Esophagus squamous epithelium (tissue), 5 donors: ENCODE results near the gene C1orf21. TPM values are rescaled to one million over a fixed set of nuclear protein-coding genes. Genes with fewer than 3 reads are reported as not detected.

Source experiments
- DNase-seq: peaks from one replicate; lab custom pipeline; 2025; lab: John Stamatoyannopoulos, UW
- H3K27ac ChIP-seq, 4 donors: fragments of 200-600 bp; sonication (generic); one replicate each; pipeline ENCODE4 v1.5.1; 2016 to 2019; ENCODE audit warnings: mild to moderate bottlenecking in 1 of 4
- H3K27me3 ChIP-seq, 4 donors: fragments of 200-600 bp; sonication (generic); 1 replicate in 3 of 4; 2 replicates in 1 of 4; pipeline versions ENCODE4 v1.5.1 to v1.6.0; 2017 to 2021; ENCODE audit warnings: antibody characterized with exemption in 1 of 4
- H3K36me3 ChIP-seq, 3 donors: fragments of 200-600 bp; sonication (generic); one replicate each; pipeline ENCODE4 v1.5.1; 2016 to 2019
- H3K4me1 ChIP-seq, 3 donors: fragments of 200-600 bp; sonication (generic); one replicate each; pipeline ENCODE4 v1.5.1; 2017 to 2019
- H3K4me3 ChIP-seq, 4 donors: fragments of 200-600 bp; sonication (generic); 1 replicate in 3 of 4; 2 replicates in 1 of 4; pipeline ENCODE4 v1.5.1; 2016 to 2019; ENCODE audit warnings: mild to moderate bottlenecking in 2 of 4, moderate library complexity in 1 of 4
- H3K9me3 ChIP-seq, 3 donors: fragments of 200-600 bp; sonication (generic); one replicate each; pipeline ENCODE4 v1.5.1; 2016 to 2019
- POLR2A ChIP-seq, 4 donors: fragments of 450-650 bp; IDR thresholded peaks; one replicate each; pipeline ENCODE4 v1.6.1; 2017; ENCODE audit warnings: antibody characterized with exemption in 4 of 4, mild to moderate bottlenecking in 4 of 4, moderate library complexity in 3 of 4
- WGBS, 2 donors: methylation state at CpG; one replicate each; pipeline ENCODE4 v1.1.5; 2018; 5-methylcytosine and 5-hydroxymethylcytosine counted together
- intact Hi-C: fragments of 100-400 bp; cut with DNase I; formaldehyde crosslinking; loops from one replicate; pipeline ENCODE4 v1.15.0; 2022
- total RNA-seq, 4 donors: library from RNA; depleted of rRNA; stranded (reverse); fragments of >200 nt; gene quantifications; one replicate each; pipeline ENCODE4 v1.1.0, GENCODE V29; 2016
- TF ChIP-seq, protein P1 (sequence below), 6 experiments: fragments of 450-650 bp in 4 of 6; fragments of 200-600 bp in 2 of 6; sonication (generic) in 2 of 6; IDR thresholded peaks; one replicate each; pipeline ENCODE4 v1.5.1; 2016 to 2019; ENCODE audit warnings: antibody characterized with exemption in 6 of 6, mild to moderate bottlenecking in 4 of 6, moderate library complexity in 4 of 6
- donor health status: DM: yes; HTN: yes; CAD: no.

The C1orf21 gene
- total RNA-seq, 4 donors from 2014 or later = 14.6 to 55.7 (median 36.2) TPM

DNA sequence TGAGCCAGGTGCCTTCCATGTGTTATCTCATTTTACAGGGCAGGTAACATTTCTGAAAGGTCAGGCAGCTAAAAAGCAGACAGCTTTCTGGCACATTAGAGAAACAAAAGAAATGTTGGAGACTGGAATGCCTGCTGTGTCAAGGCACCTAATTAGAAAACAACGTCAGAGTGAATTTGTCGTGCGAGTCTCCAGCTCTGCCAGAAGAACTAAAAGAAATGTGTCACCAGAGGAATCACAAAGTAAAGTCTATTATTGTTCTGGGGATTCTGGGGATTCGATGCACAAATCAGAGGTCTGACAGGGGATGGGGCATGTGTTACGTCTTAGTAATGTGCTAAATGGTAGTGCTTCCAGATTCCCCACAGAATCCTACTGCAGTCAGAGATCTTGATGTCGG, 278.5 kb downstream of the C1orf21 start:
- 80 to 82% methylated on average over 6 of the region's 6 CpGs for WGBS, 2 donors
- intact Hi-C loops = loop anchor here (10.0 kb wide), 1 partner anchor 591 kb away; no protein-coding TSS in a partner anchor
- Histone ChIP-seq H3K27ac (no peak overlapping the region), H3K36me3 (no peaks in the 10 kb centered on the region), H3K4me1 (peaks cover 6 to 14% (median 7%) of the 10 kb centered on the region in 3 donors), H3K4me3 (no peak overlapping the region), H3K9me3 (no peaks in the 10 kb centered on the region), H3K27me3 (peaks cover 0 to 9% (median 0%) of the 10 kb centered on the region in 4 donors)
- no peak for DNase-seq
- TF ChIP-seq, protein P1, sequence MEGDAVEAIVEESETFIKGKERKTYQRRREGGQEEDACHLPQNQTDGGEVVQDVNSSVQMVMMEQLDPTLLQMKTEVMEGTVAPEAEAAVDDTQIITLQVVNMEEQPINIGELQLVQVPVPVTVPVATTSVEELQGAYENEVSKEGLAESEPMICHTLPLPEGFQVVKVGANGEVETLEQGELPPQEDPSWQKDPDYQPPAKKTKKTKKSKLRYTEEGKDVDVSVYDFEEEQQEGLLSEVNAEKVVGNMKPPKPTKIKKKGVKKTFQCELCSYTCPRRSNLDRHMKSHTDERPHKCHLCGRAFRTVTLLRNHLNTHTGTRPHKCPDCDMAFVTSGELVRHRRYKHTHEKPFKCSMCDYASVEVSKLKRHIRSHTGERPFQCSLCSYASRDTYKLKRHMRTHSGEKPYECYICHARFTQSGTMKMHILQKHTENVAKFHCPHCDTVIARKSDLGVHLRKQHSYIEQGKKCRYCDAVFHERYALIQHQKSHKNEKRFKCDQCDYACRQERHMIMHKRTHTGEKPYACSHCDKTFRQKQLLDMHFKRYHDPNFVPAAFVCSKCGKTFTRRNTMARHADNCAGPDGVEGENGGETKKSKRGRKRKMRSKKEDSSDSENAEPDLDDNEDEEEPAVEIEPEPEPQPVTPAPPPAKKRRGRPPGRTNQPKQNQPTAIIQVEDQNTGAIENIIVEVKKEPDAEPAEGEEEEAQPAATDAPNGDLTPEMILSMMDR (IDR thresholded peaks at IDR 0.05) = no peak
- no peak for TF ChIP-seq POLR2A (IDR thresholded peaks at IDR 0.05)

- Histone ChIP-seq H3K4me1 (peaks cover 1 to 4% (median 4%) of the 10 kb centered on the region in 3 donors), H3K9me3 (no peaks in the 10 kb centered on the region), H3K27me3 (peaks cover 0 to 13% (median 0%) of the 10 kb centered on the region in 4 donors), H3K4me3 (no peak overlapping the region), H3K27ac (no peak overlapping the region), H3K36me3 (no peaks in the 10 kb centered on the region)
- intact Hi-C loops = loop anchor here (10.0 kb wide), 1 partner anchor 595 kb away; no protein-coding TSS in a partner anchor
- 59 to 78% methylated on average over 1 of the region's 1 CpG for WGBS, 2 donors
- no peak for TF ChIP-seq POLR2A (IDR thresholded peaks at IDR 0.05)
- TF ChIP-seq, protein P1 (IDR thresholded peaks at IDR 0.05) = no peak
- no peak for DNase-seq
These were observed 282.6 kb downstream of the C1orf21 start for GRCh38 chr1:184669391-184669790.

- TF ChIP-seq POLR2A (IDR thresholded peaks at IDR 0.05) = no peak
- TF ChIP-seq, protein P1 (IDR thresholded peaks at IDR 0.05) = no peak
- intact Hi-C loops = no loop called here
- DNase-seq = no peak
- H3K27ac ChIP-seq = no peak overlapping the region
- 63% methylated on average over 9 of the region's 9 CpGs for WGBS, 2 donors
- H3K9me3 ChIP-seq = no peaks in the 10 kb centered on the region
- H3K4me3 ChIP-seq = no peak overlapping the region
- no peaks in the 10 kb centered on the region for H3K36me3 ChIP-seq
- no peaks in the 10 kb centered on the region for H3K4me1 ChIP-seq
- peaks cover 0 to 8% (median 0%) of the 10 kb centered on the region in 4 donors for H3K27me3 ChIP-seq
These were observed 285.3 kb downstream of the C1orf21 start for GRCh38 chr1:184672013-184672726.

- DNase-seq = no peak
- intact Hi-C loops = no loop called here
- Histone ChIP-seq H3K4me1 (no peaks in the 10 kb centered on the region), H3K36me3 (no peaks in the 10 kb centered on the region), H3K27me3 (peaks cover 0 to 8% (median 0%) of the 10 kb centered on the region in 4 donors), H3K27ac (no peak overlapping the region), H3K9me3 (no peaks in the 10 kb centered on the region), H3K4me3 (no peak overlapping the region)
- no peak for TF ChIP-seq POLR2A (IDR thresholded peaks at IDR 0.05)
- TF ChIP-seq, protein P1 (IDR thresholded peaks at IDR 0.05) = no peak
- WGBS, 2 donors = 80 to 84% methylated on average over 9 of the region's 9 CpGs
These were observed 286.5 kb downstream of the C1orf21 start for GRCh38 chr1:184673305-184673704.

GRCh38 chr1:184677344-184677743, 290.5 kb downstream of the C1orf21 start:
- no peaks in the 10 kb centered on the region for H3K27me3 ChIP-seq
- no peaks in the 10 kb centered on the region for H3K4me1 ChIP-seq
- H3K27ac ChIP-seq = no peak overlapping the region
- DNase-seq = no peak
- H3K36me3 ChIP-seq = no peaks in the 10 kb centered on the region
- H3K9me3 ChIP-seq = peaks cover 0 to 14% (median 8%) of the 10 kb centered on the region in 3 donors
- intact Hi-C loops = no loop called here
- H3K4me3 ChIP-seq = no peak overlapping the region
- TF ChIP-seq POLR2A (IDR thresholded peaks at IDR 0.05) = no peak
- TF ChIP-seq, protein P1 (IDR thresholded peaks at IDR 0.05) = no peak
